ENCODE measurements around the gene INTU.
A peak's percentile ranks its signal among the peaks of the same experiment; 100 is the strongest.

INTU gene

GRCh38 chr4:127748957-127749356 lies 116.2 kb downstream of the INTU start:
- TF ChIP-seq CTCF (conservative IDR thresholded peaks at IDR 0.05; ENCODE audit: control insufficient read depth, insufficient read depth, low read depth, low read length), result no peak
- H3K4me3 ChIP-seq (ENCODE audit: control insufficient read depth, low read depth, low read length), result no peak overlapping the region
- DNase-seq (ENCODE audit: low read depth), result no peak

GRCh38 chr4:127756906-127757305 lies 124.1 kb downstream of the INTU start:
- H3K4me3 ChIP-seq (ENCODE audit: control insufficient read depth, low read depth, low read length), result no peak overlapping the region
- TF ChIP-seq CTCF (conservative IDR thresholded peaks at IDR 0.05; ENCODE audit: control insufficient read depth, insufficient read depth, low read depth, low read length), result no peak
- DNase-seq (ENCODE audit: low read depth), result no peak

GRCh38 chr4:127759228-127759820 lies 126.6 kb downstream of the INTU start:
- no peak for TF ChIP-seq CTCF (conservative IDR thresholded peaks at IDR 0.05; ENCODE audit: control insufficient read depth, insufficient read depth, low read depth, low read length)
- no peak overlapping the region for H3K4me3 ChIP-seq (ENCODE audit: control insufficient read depth, low read depth, low read length)

GRCh38 chr4:127759893-127760292 lies 127.1 kb downstream of the INTU start:
- no peak overlapping the region for H3K4me3 ChIP-seq (ENCODE audit: control insufficient read depth, low read depth, low read length)
- DNase-seq (ENCODE audit: low read depth), result peak; percentile 37
- TF ChIP-seq CTCF (conservative IDR thresholded peaks at IDR 0.05; ENCODE audit: control insufficient read depth, insufficient read depth, low read depth, low read length), result no peak

More at GRCh38 chr4:127759228-127759820, 126.6 kb downstream of the INTU start:
- no peak for DNase-seq (ENCODE audit: low read depth)

GRCh38 chr4:127771535-127772275 lies 138.9 kb downstream of the INTU start:
- no peak for DNase-seq (ENCODE audit: low read depth)
- TF ChIP-seq CTCF (conservative IDR thresholded peaks at IDR 0.05; ENCODE audit: control insufficient read depth, insufficient read depth, low read depth, low read length), result no peak
- no peak overlapping the region for H3K4me3 ChIP-seq (ENCODE audit: control insufficient read depth, low read depth, low read length)

- no peak overlapping the region for H3K4me3 ChIP-seq (ENCODE audit: control insufficient read depth, low read depth, low read length)
- TF ChIP-seq CTCF (conservative IDR thresholded peaks at IDR 0.05; ENCODE audit: control insufficient read depth, insufficient read depth, low read depth, low read length), result no peak
- DNase-seq (ENCODE audit: low read depth), result no peak
Measured at GRCh38 chr4:127772769-127773671, 140.3 kb downstream of the INTU start.
